Measurements from ENCODE around the gene SYNDIG1. TPM values are rescaled to one million over a fixed set of nuclear protein-coding genes. Genes with fewer than 3 reads are reported as not detected.

The SYNDIG1 gene
- total RNA-seq, 4 donors from 2014 or later = 0.27 to 0.32 TPM; not detected in 2

DNA sequence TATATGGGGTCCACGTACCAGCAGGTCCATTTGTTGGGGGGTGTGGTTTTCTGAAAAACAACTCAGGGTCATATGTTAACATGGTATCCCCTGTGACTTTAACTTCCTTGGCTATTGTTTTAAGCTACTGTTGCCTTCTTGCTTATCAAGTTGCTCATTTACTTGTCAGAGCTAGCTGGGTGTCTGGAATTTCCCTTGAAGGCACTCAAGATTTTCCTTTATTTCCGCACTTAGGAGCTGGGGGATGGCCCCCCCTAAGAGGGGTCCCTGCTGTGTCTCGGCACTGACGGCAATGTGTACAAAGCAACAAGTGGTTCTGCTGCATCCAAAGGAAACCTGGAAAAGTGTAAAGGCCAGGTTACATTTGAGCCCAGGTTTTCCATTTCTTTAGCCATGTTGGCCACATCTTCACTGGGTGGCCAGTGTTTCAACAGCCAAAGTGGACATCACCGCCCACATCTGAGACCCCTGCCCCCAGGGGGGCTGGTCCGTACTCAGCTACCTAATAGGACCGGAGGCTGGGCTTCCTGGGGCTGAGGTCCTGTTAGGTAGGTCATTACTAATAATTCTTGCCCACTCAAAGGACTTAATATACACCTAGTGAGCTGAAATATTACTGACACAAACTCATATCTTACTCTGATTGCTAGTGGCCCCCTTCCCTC lies 24.8 kb upstream of the SYNDIG1 start:
- Histone ChIP-seq H3K9me3 (no peaks in the 10 kb centered on the region), H3K4me1 (no peaks in the 10 kb centered on the region), H3K36me3 (no peaks in the 10 kb centered on the region), H3K27ac (no peak overlapping the region), H3K4me3 (no peak overlapping the region), H3K27me3 (no peaks in the 10 kb centered on the region)
- 84 to 89% methylated on average over 3 to 7 of the region's 7 CpGs for WGBS, 2 donors (ENCODE audit: low coverage in 1 of 2)
- TF ChIP-seq EP300 (IDR thresholded peaks at IDR 0.05; ENCODE audit: low read depth) (no peak), POLR2A (IDR thresholded peaks at IDR 0.05) (no peak), POLR2AphosphoS5 (IDR thresholded peaks at IDR 0.05) (no peak)
- TF ChIP-seq, protein P1, sequence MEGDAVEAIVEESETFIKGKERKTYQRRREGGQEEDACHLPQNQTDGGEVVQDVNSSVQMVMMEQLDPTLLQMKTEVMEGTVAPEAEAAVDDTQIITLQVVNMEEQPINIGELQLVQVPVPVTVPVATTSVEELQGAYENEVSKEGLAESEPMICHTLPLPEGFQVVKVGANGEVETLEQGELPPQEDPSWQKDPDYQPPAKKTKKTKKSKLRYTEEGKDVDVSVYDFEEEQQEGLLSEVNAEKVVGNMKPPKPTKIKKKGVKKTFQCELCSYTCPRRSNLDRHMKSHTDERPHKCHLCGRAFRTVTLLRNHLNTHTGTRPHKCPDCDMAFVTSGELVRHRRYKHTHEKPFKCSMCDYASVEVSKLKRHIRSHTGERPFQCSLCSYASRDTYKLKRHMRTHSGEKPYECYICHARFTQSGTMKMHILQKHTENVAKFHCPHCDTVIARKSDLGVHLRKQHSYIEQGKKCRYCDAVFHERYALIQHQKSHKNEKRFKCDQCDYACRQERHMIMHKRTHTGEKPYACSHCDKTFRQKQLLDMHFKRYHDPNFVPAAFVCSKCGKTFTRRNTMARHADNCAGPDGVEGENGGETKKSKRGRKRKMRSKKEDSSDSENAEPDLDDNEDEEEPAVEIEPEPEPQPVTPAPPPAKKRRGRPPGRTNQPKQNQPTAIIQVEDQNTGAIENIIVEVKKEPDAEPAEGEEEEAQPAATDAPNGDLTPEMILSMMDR (IDR thresholded peaks at IDR 0.05) = no peak
- DNase-seq = no peak
- intact Hi-C loops (cut with DNase I; ENCODE audit: low total_unique reads) = no loop called here
- in situ Hi-C loops (cut with MboI; ENCODE audit: low pct_ligation_motif_present in 1 of 4, low pct_unique_long_range_greater_than_20kb in 1 of 4, low sequenced_read_pairs in 3 of 4) = loop anchor here in 1 of 4 donors (25.0 kb wide), 1 partner anchor 107 kb away; no protein-coding TSS in a partner anchor

DNA sequence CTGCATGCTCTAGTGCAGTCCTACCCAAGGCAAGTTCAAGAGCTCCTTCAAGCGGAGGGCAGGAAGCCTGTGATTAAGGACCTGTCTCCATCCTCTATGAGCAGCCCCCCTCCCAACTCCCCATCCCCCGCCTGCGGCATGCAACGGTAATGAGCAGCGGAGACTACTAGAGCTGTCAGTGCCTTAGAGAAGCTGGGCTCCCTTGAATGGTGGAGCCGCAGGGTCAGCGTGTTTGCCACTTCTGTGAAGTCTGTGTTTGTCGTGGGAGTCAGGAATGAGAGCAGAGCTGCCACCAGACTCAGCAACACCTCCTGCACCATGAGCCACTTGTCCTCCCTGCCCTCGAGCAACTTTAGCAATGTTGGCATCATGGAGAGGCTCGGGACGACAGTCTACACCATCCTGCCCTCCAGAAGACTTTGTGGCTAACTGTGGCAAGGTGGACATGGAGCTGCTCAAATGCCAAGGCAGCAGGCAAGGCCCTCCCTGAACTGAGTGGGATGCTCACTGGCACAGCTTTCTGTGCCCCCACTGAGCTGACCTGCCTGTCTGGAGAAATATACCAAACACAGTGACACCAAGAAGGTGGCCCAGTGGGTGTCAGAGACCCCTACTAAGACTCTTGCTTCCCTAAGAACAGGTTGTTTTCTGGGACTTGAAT lies 23.8 kb upstream of the SYNDIG1 start:
- Histone ChIP-seq H3K27ac (no peak overlapping the region), H3K9me3 (no peaks in the 10 kb centered on the region), H3K36me3 (no peaks in the 10 kb centered on the region), H3K4me1 (no peaks in the 10 kb centered on the region), H3K27me3 (no peaks in the 10 kb centered on the region), H3K4me3 (no peak overlapping the region)
- intact Hi-C loops (cut with DNase I; ENCODE audit: low total_unique reads) (no loop called here), in situ Hi-C loops (cut with MboI; ENCODE audit: low pct_ligation_motif_present in 1 of 4, low pct_unique_long_range_greater_than_20kb in 1 of 4, low sequenced_read_pairs in 3 of 4) (loop anchor here in 1 of 4 donors (25.0 kb wide), 1 partner anchor 108 kb away; no protein-coding TSS in a partner anchor)
- no peak for DNase-seq
- 40 to 90% methylated on average over 1 to 11 of the region's 11 CpGs for WGBS, 2 donors (ENCODE audit: low coverage in 1 of 2)
- TF ChIP-seq POLR2AphosphoS5 (IDR thresholded peaks at IDR 0.05) (no peak), POLR2A (IDR thresholded peaks at IDR 0.05) (no peak), EP300 (IDR thresholded peaks at IDR 0.05; ENCODE audit: low read depth) (no peak)
- TF ChIP-seq, protein P1 (IDR thresholded peaks at IDR 0.05) = no peak

DNA sequence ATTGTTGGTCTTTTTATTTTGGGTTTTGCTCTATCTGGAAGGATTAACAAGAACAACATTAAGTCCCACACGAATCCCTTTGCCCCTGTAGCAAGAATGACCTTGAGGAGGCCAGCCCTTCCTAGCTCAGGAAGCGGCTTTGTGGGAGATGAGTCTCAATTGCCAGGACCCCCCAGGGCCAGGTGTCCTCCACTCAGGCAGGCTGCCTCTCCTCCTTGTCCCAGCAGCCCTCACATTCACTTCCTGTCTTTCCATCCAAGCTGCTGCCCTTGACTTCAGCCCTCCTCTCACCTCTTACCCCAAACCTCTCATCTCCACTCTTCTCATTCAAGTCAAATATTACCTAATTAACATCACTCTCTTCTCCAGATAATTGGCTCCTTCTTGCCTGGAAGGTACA lies 22.6 kb upstream of the SYNDIG1 start:
- H3K4me3 ChIP-seq = no peak overlapping the region
- H3K9me3 ChIP-seq = no peaks in the 10 kb centered on the region
- H3K36me3 ChIP-seq = no peaks in the 10 kb centered on the region
- intact Hi-C loops (cut with DNase I; ENCODE audit: low total_unique reads) (no loop called here), in situ Hi-C loops (cut with MboI; ENCODE audit: low pct_ligation_motif_present in 1 of 4, low pct_unique_long_range_greater_than_20kb in 1 of 4, low sequenced_read_pairs in 3 of 4) (loop anchor here in 1 of 4 donors (25.0 kb wide), 1 partner anchor 110 kb away; no protein-coding TSS in a partner anchor)
- DNase-seq = no peak
- H3K27me3 ChIP-seq = no peaks in the 10 kb centered on the region
- 67 to 82% methylated on average over 2 of the region's 2 CpGs for WGBS, 2 donors (ENCODE audit: low coverage in 1 of 2)
- no peaks in the 10 kb centered on the region for H3K4me1 ChIP-seq
- H3K27ac ChIP-seq = no peak overlapping the region
- TF ChIP-seq POLR2AphosphoS5 (IDR thresholded peaks at IDR 0.05) (no peak), EP300 (IDR thresholded peaks at IDR 0.05; ENCODE audit: low read depth) (no peak), POLR2A (IDR thresholded peaks at IDR 0.05) (no peak)
- TF ChIP-seq, protein P1 (IDR thresholded peaks at IDR 0.05) = no peak

DNA sequence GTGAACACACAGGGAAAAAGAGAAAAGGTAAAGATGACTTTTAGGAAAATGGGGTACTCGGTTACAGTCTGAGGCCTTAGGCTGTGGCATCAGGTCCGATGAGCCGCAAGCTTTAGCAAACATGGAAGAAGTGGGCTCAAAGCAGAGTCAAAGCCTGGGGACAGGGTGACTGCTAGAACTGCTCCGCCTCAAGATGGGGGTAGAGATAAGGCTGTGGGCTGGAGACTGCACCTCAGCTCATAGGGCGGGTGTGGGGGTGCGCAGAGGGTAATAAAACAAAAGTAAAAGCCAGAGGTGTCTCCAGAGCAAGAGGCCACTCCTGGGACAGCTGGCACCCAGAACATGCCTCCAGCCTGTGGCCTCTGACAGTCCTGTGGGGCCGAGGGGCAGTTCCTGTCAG lies 21.3 kb upstream of the SYNDIG1 start:
- in situ Hi-C loops (cut with MboI; ENCODE audit: low pct_ligation_motif_present in 1 of 4, low pct_unique_long_range_greater_than_20kb in 1 of 4, low sequenced_read_pairs in 3 of 4) (loop anchor here in 1 of 4 donors (25.0 kb wide), 1 partner anchor 111 kb away; no protein-coding TSS in a partner anchor), intact Hi-C loops (cut with DNase I; ENCODE audit: low total_unique reads) (no loop called here)
- no peaks in the 10 kb centered on the region for H3K36me3 ChIP-seq
- H3K9me3 ChIP-seq = no peaks in the 10 kb centered on the region
- H3K27me3 ChIP-seq = no peaks in the 10 kb centered on the region
- TF ChIP-seq POLR2AphosphoS5 (IDR thresholded peaks at IDR 0.05) (no peak), POLR2A (IDR thresholded peaks at IDR 0.05) (no peak), EP300 (IDR thresholded peaks at IDR 0.05; ENCODE audit: low read depth) (no peak)
- TF ChIP-seq, protein P1 (IDR thresholded peaks at IDR 0.05) = no peak
- no peak for DNase-seq
- no peak overlapping the region for H3K27ac ChIP-seq
- 46 to 77% methylated on average over 6 to 7 of the region's 7 CpGs for WGBS, 2 donors (ENCODE audit: low coverage in 1 of 2)
- no peak overlapping the region for H3K4me3 ChIP-seq
- no peaks in the 10 kb centered on the region for H3K4me1 ChIP-seq

Measured in transverse colon (tissue), 4 donors.